CD14-positive monocyte (primary cell): ENCODE results near the gene RAB3D. TPM values are rescaled to one million over a fixed set of nuclear protein-coding genes. Genes with fewer than 3 reads are reported as not detected.
A peak's percentile ranks its signal among the peaks of the same experiment; 100 is the strongest.
"Not testable (repeated sequence)": the region's sequence is repeated elsewhere in the genome, so short reads cannot be mapped to it uniquely, and the experiment has no call there.

ENCODE experiments used
- DNase-seq, 3 donors: peaks; one replicate each; pipeline ENCODE4 v3.0.0-alpha.2; 2011 to 2022
- H2AFZ ChIP-seq: 2 replicates; pipeline ENCODE4 v1.6.0; 2012; ENCODE audit warnings: mild to moderate bottlenecking, low read depth, low read length, inconsistent platforms; ENCODE audit not compliant: insufficient read depth, poor library complexity, severe bottlenecking
- H3K27ac ChIP-seq, 2 donors: 1 replicate in 1 of 2; 2 replicates in 1 of 2; pipeline ENCODE4 v1.5.1; 2012 to 2013; ENCODE audit warnings: low read length in 2 of 2, control low read depth in 1 of 2, inconsistent platforms in 1 of 2, low read depth in 1 of 2, mild to moderate bottlenecking in 1 of 2
- H3K27me3 ChIP-seq, 2 donors: one replicate each; pipeline versions ENCODE4 v1.6.0 to v1.6.1; 2011 to 2013; ENCODE audit warnings: low read length in 2 of 2; ENCODE audit not compliant: control insufficient read depth in 2 of 2, insufficient read depth in 2 of 2
- H3K36me3 ChIP-seq, 2 donors: replicated peaks in 1 of 2; 1 replicate in 1 of 2; 2 replicates in 1 of 2; pipeline versions ENCODE4 v1.5.1 to v1.6.1; 2012 to 2013; ENCODE audit warnings: low read length in 2 of 2, control low read depth in 1 of 2, inconsistent platforms in 1 of 2, mild to moderate bottlenecking in 1 of 2; ENCODE audit not compliant: insufficient read depth in 2 of 2, control insufficient read depth in 1 of 2
- H3K4me1 ChIP-seq, 2 donors: 1 replicate in 1 of 2; 2 replicates in 1 of 2; pipeline versions ENCODE4 v1.5.1 to v1.6.1; 2012 to 2013; ENCODE audit warnings: low read length in 2 of 2, control low read depth in 1 of 2, inconsistent platforms in 1 of 2, mild to moderate bottlenecking in 1 of 2, moderate library complexity in 1 of 2; ENCODE audit not compliant: insufficient read depth in 2 of 2, control insufficient read depth in 1 of 2
- H3K4me2 ChIP-seq: replicated peaks from 2 replicates; pipeline ENCODE3; 2012; ENCODE audit warnings: low read length, moderate library complexity, mild to moderate bottlenecking; ENCODE audit not compliant: poor library complexity, severe bottlenecking; ENCODE audit errors: extremely low read depth
- H3K4me3 ChIP-seq, 3 experiments: fragments of 200-600 bp in 1 of 3; sonication (generic) in 1 of 3; replicated peaks in 1 of 3; 1 replicate in 2 of 3; 2 replicates in 1 of 3; pipeline ENCODE4 v1.5.1; 2011 to 2013; ENCODE audit warnings: low read length in 3 of 3, mild to moderate bottlenecking in 3 of 3, control low read depth in 2 of 3, low read depth in 2 of 3, inconsistent platforms in 1 of 3, moderate library complexity in 1 of 3
- H3K79me2 ChIP-seq: 2 replicates; pipeline ENCODE4 v1.6.0; 2012; ENCODE audit warnings: mild to moderate bottlenecking, control low read depth, inconsistent platforms, low read length, moderate library complexity; ENCODE audit not compliant: insufficient read depth
- H3K9ac ChIP-seq: 2 replicates; pipeline ENCODE4 v1.6.0; 2017; ENCODE audit warnings: low read length, mild to moderate bottlenecking; ENCODE audit not compliant: insufficient read depth, poor library complexity, severe bottlenecking
- H3K9me3 ChIP-seq, 2 donors: replicated peaks in 1 of 2; 1 replicate in 1 of 2; 2 replicates in 1 of 2; pipeline versions ENCODE4 v1.5.1 to v1.6.1; 2012 to 2013; ENCODE audit warnings: low read length in 2 of 2, control low read depth in 1 of 2; ENCODE audit not compliant: control insufficient read depth in 1 of 2, insufficient read depth in 1 of 2
- H4K20me1 ChIP-seq: 2 replicates; pipeline ENCODE4 v1.6.0; 2012; ENCODE audit warnings: mild to moderate bottlenecking, low read length, control low read depth, moderate library complexity; ENCODE audit not compliant: insufficient read depth
- H3K27ac Mint-ChIP-seq, 7 donors: one replicate each; pipeline ENCODE4 v1.8.0; 2020; ENCODE audit warnings: mild to moderate bottlenecking in 7 of 7, mixed read lengths in 7 of 7, moderate library complexity in 6 of 7, inconsistent platforms in 2 of 7
- H3K27me3 Mint-ChIP-seq, 3 donors: one replicate each; pipeline ENCODE4 v1.8.0; 2021 to 2022; ENCODE audit warnings: low read depth in 3 of 3, mild to moderate bottlenecking in 3 of 3, mixed read lengths in 3 of 3, moderate library complexity in 3 of 3, inconsistent platforms in 1 of 3
- H3K36me3 Mint-ChIP-seq, 2 donors: one replicate each; pipeline ENCODE4 v1.8.0; 2020; ENCODE audit warnings: mixed read lengths in 2 of 2, inconsistent platforms in 1 of 2, mild to moderate bottlenecking in 1 of 2
- H3K4me1 Mint-ChIP-seq: one replicate; pipeline ENCODE4 v1.8.0; 2020; ENCODE audit warnings: mild to moderate bottlenecking, mixed read lengths
- H3K4me3 Mint-ChIP-seq, 2 donors: one replicate each; pipeline ENCODE4 v1.8.0; 2020; ENCODE audit warnings: mild to moderate bottlenecking in 2 of 2, mixed read lengths in 2 of 2, moderate library complexity in 1 of 2
- H3K9me3 Mint-ChIP-seq, 7 donors: one replicate each; pipeline ENCODE4 v1.8.0; 2020 to 2022; ENCODE audit warnings: mixed read lengths in 7 of 7, mild to moderate bottlenecking in 6 of 7, moderate library complexity in 6 of 7, inconsistent platforms in 2 of 7
- WGBS: methylation state at CpG from one replicate; pipeline ENCODE4 v1.1.5; 2013; ENCODE audit warnings: missing lambda C conversion rate; ENCODE audit not compliant: insufficient coverage; 5-methylcytosine and 5-hydroxymethylcytosine counted together
- intact Hi-C, 2 donors: fragments of 100-400 bp; cut with micrococcal nuclease; formaldehyde crosslinking; loops; one replicate each; pipeline versions ENCODE4 v1.15.0 to v1.15.1; 2023
- polyA plus RNA-seq, 3 donors: library from polyadenylated mRNA; depleted of rRNA in 1 of 3; unstranded in 2 of 3; stranded (reverse) in 1 of 3; fragments of 300-500 nt in 2 of 3; fragments of >200 nt in 1 of 3; fragmentation: Illumina TruSeq in 2 of 3; gene quantifications; 1 replicate in 2 of 3; 2 replicates in 1 of 3; pipeline ENCODE4 v1.2.3, GENCODE V29; 2012 to 2021
- TF ChIP-seq, protein P1 (sequence below): fragments of 200-600 bp; IDR thresholded peaks from one replicate; pipeline ENCODE4 v1.8.0; 2022; ENCODE audit warnings: antibody characterized with exemption, mild to moderate bottlenecking

RAB3D gene
- polyA plus RNA-seq, 3 donors: 52.9 to 78.1 (median 60.8) TPM

DNA sequence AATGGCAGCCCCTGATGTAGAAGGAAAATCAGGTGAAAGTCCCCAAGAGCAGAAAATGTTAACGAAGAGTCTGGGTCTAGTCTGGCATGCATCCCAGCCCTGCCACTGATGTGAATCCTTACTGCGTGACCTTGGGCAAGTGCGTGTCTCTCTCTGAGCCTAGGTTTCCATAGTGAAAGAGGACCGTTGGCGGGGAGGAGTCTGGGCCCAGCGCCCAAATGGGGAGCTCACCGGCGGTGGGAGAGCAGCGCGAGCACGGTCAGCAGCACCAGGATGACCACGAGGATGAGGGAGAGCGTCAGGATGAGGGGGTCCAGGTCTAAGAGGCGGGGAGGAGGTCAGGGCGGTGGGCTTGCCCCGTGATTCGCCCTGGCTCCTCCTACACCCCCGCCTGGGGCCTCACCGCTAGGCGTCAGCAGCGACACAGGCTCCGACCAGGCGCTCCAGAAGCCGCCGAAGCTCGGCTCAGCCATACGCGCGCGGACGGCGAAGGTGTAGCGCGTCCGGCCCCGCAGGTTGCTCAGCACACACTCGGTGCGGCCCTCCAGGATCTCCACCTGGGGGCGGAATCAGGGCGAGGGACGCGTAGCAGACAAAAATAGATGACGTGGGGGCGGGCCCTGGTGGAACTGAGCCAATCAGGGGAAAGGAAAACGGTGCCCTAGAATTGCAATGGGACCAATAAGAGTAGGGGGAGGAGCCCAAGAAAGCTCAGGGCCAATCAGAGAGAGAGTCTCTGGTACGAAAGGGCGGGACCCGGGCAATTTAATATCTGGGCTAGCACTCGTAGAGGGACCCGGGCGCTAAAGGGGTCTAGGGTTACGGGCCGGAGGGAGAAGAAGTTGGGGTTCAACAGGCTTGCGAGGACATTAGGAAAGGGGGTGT, 41.4 kb upstream of the RAB3D start:
- Histone ChIP-seq H3K4me3 (peak overlapping the region; percentile 68 to 87 (median 72)), H3K4me1 (peaks cover 69 to 89% of the 10 kb centered on the region in 2 donors), H3K27ac (peak overlapping the region; percentile 81 to 95), H3K4me2 (peak overlapping the region; percentile 92), H3K9me3 (no peaks in the 10 kb centered on the region), H4K20me1 (no peaks in the 10 kb centered on the region), H3K79me2 (peaks cover 46% of the 10 kb centered on the region), H3K36me3 (no peaks in the 10 kb centered on the region), H3K27me3 (peaks cover 0 to 19% of the 10 kb centered on the region in 2 donors), H2AFZ (peak overlapping the region; percentile 80), H3K9ac (peak overlapping the region; percentile 83)
- Mint-ChIP-seq H3K27ac (peak overlapping the region; percentile 97 to 100 (median 99)), H3K36me3 (peaks cover 7 to 15% of the 10 kb centered on the region in 2 donors), H3K9me3 (peaks cover 0 to 4% (median 0%) of the 10 kb centered on the region in 7 donors), H3K4me1 (peaks cover 57% of the 10 kb centered on the region), H3K4me3 (peak overlapping the region; percentile 92 to 100), H3K27me3 (peaks cover 16 to 28% (median 21%) of the 10 kb centered on the region in 3 donors)
- TF ChIP-seq, protein P1, sequence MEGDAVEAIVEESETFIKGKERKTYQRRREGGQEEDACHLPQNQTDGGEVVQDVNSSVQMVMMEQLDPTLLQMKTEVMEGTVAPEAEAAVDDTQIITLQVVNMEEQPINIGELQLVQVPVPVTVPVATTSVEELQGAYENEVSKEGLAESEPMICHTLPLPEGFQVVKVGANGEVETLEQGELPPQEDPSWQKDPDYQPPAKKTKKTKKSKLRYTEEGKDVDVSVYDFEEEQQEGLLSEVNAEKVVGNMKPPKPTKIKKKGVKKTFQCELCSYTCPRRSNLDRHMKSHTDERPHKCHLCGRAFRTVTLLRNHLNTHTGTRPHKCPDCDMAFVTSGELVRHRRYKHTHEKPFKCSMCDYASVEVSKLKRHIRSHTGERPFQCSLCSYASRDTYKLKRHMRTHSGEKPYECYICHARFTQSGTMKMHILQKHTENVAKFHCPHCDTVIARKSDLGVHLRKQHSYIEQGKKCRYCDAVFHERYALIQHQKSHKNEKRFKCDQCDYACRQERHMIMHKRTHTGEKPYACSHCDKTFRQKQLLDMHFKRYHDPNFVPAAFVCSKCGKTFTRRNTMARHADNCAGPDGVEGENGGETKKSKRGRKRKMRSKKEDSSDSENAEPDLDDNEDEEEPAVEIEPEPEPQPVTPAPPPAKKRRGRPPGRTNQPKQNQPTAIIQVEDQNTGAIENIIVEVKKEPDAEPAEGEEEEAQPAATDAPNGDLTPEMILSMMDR: peak; percentile 80
- under 1% methylated on average over 54 of the region's 54 CpGs for WGBS
- DNase-seq: peak; percentile 91 to 95 (median 92)
- intact Hi-C loops: loop anchor here (5.0 kb wide), 2 partner anchors 41 to 89 kb away; no protein-coding TSS in a partner anchor

DNA sequence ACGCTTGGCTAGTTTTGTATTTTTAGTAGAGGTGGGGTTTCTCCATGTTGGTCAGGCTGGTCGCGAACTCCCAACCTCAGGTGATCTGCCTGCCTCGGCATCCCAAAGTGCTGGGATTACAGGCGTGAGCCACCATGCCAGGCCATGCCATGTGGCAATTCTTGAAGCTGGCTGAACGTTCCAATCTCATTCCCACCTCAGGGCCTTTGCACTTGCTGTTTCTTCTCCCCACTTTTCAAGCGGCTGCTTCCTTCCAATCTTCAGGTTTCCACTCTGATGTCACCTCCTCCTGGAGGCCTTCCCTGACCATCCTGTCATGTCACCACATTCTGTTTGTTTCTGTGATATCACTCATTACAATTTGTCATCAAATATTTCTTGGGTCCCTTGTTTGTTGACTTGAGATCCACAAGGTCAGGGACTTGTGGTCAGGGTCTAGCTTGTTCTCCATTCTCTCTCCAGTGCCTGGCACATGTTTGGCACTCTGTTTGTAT, 40.4 kb upstream of the RAB3D start:
- WGBS: 96% methylated on average over 6 of the region's 7 CpGs
- TF ChIP-seq, protein P1: no peak
- peak overlapping the region; percentile 97 to 100 (median 99) for H3K27ac Mint-ChIP-seq
- H3K4me1 Mint-ChIP-seq: peaks cover 57% of the 10 kb centered on the region
- peaks cover 16 to 28% (median 21%) of the 10 kb centered on the region in 3 donors for H3K27me3 Mint-ChIP-seq
- peak overlapping the region in 1 of 2 donors; percentile 95 for H3K27ac ChIP-seq
- no peak for DNase-seq
- H3K4me3 ChIP-seq: peak overlapping the region in 1 of 3 experiments; percentile 87
- H3K9me3 ChIP-seq: no peaks in the 10 kb centered on the region
- peaks cover 76 to 97% of the 10 kb centered on the region in 2 donors for H3K4me1 ChIP-seq
- no peaks in the 10 kb centered on the region for H3K36me3 ChIP-seq
- no peak overlapping the region for H2AFZ ChIP-seq
- intact Hi-C loops: loop anchor here (5.0 kb wide), 2 partner anchors 42 to 88 kb away; no protein-coding TSS in a partner anchor
- H3K4me3 Mint-ChIP-seq: peak overlapping the region; percentile 92 to 100
- H3K27me3 ChIP-seq: peaks cover 0 to 19% of the 10 kb centered on the region in 2 donors
- H3K36me3 Mint-ChIP-seq: peaks cover 7 to 15% of the 10 kb centered on the region in 2 donors
- no peak overlapping the region for H3K9ac ChIP-seq
- peaks cover 0 to 4% (median 0%) of the 10 kb centered on the region in 7 donors for H3K9me3 Mint-ChIP-seq
- H3K4me2 ChIP-seq: peak overlapping the region; percentile 92
- no peaks in the 10 kb centered on the region for H4K20me1 ChIP-seq
- peaks cover 55% of the 10 kb centered on the region for H3K79me2 ChIP-seq

DNA sequence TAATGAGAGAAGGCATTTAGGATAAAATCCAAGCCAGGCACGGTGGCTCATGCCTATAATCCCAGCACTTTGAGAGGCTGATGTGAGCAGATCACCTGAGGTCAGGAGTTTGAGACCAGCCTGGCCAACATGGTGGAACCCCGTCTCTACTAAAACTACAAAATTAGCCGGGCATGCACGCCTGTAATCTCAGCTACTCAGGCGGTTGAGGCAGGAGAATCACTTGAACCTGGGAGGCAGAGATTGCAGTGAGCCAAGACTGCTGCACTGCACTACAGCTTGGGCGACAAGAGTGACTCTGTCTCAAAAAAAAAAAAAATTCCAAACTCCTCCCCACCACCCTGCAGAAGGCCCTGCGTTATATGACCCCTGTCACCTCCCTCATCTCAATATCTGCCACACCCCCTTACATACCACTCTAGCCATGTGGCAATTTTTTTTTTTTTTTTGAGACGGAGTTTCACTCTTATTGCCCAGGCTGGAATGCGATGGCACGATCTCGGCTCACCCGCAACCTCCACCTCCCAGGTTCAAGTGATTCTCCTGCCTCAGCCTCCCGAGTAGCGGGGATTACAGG, 39.9 kb upstream of the RAB3D start:
- H3K4me3 ChIP-seq, intact Hi-C loops, H4K20me1 ChIP-seq, H3K9me3 Mint-ChIP-seq, H3K9me3 ChIP-seq, H3K9ac ChIP-seq, H3K4me2 ChIP-seq, H2AFZ ChIP-seq, H3K4me3 Mint-ChIP-seq, H3K36me3 ChIP-seq, DNase-seq: not testable (repeated sequence)
- peaks cover 75 to 96% of the 10 kb centered on the region in 2 donors for H3K4me1 ChIP-seq
- WGBS: 88% methylated on average over 3 of the region's 14 CpGs
- Mint-ChIP-seq H3K4me1 (peaks cover 51% of the 10 kb centered on the region), H3K36me3 (peaks cover 7 to 15% of the 10 kb centered on the region in 2 donors), H3K27ac (peak overlapping the region in 5 of 7 donors; percentile 50 to 100 (median 98)), H3K27me3 (peaks cover 16 to 26% (median 17%) of the 10 kb centered on the region in 3 donors)
- peak overlapping the region in 1 of 2 donors; percentile 95 for H3K27ac ChIP-seq
- peaks cover 0 to 19% of the 10 kb centered on the region in 2 donors for H3K27me3 ChIP-seq
- H3K79me2 ChIP-seq: peaks cover 55% of the 10 kb centered on the region
